HTERT RPE-1 (cell line): Measurements from ENCODE around the gene CCR2.
"Not testable (repeated sequence)": the region's sequence is repeated elsewhere in the genome, so short reads cannot be mapped to it uniquely, and the experiment has no call there.

ENCODE experiments used
- in situ Hi-C: fragments of 300-500 bp; cut with MboI; formaldehyde crosslinking; loops from 4 replicates; pipeline ENCODE4 v1.14.3; 2020; ENCODE audit warnings: low sequenced_read_pairs

Gene CCR2

GRCh38 chr3:46353647-46354410, at the start of gene CCR2:
TSS of gene CCR2 (plus strand) at chr3:46354111. CDS start at chr3:46357528, 3,417 bp downstream.
- in situ Hi-C loops = no loop called here

GRCh38 chr3:46304739-46305138, 49.2 kb upstream of the CCR2 start:
- in situ Hi-C loops = no loop called here

GRCh38 chr3:46312991-46313390, 40.9 kb upstream of the CCR2 start:
- in situ Hi-C loops = no loop called here

- in situ Hi-C loops = no loop called here
These were observed 39.4 kb upstream of the CCR2 start for GRCh38 chr3:46314517-46314916.

- in situ Hi-C loops = no loop called here
These were observed 37.7 kb upstream of the CCR2 start for GRCh38 chr3:46316206-46316605.

- in situ Hi-C loops = no loop called here
These were observed 35.5 kb upstream of the CCR2 start for GRCh38 chr3:46318207-46318927.

GRCh38 chr3:46321461-46322104, 32.3 kb upstream of the CCR2 start:
- in situ Hi-C loops = no loop called here

GRCh38 chr3:46324036-46324435, 29.9 kb upstream of the CCR2 start:
- in situ Hi-C loops = no loop called here

- in situ Hi-C loops = no loop called here
These were observed 28.1 kb upstream of the CCR2 start for GRCh38 chr3:46325645-46326300.

- in situ Hi-C loops = not testable (repeated sequence)
These were observed 23.2 kb upstream of the CCR2 start for GRCh38 chr3:46330676-46331075.

- in situ Hi-C loops = no loop called here
These were observed 19.0 kb upstream of the CCR2 start for GRCh38 chr3:46334741-46335478.

- in situ Hi-C loops = no loop called here
These were observed 18.4 kb upstream of the CCR2 start for GRCh38 chr3:46335541-46335940.

GRCh38 chr3:46337911-46338310, 16.0 kb upstream of the CCR2 start:
- in situ Hi-C loops = no loop called here

GRCh38 chr3:46338840-46339239, 15.1 kb upstream of the CCR2 start:
- in situ Hi-C loops = no loop called here

- in situ Hi-C loops = no loop called here
These were observed 9.4 kb upstream of the CCR2 start for GRCh38 chr3:46344476-46344875.

GRCh38 chr3:46348823-46349482, 5.0 kb upstream of the CCR2 start:
- in situ Hi-C loops = no loop called here

GRCh38 chr3:46349484-46350261, 4.2 kb upstream of the CCR2 start:
- in situ Hi-C loops = no loop called here

GRCh38 chr3:46350262-46350565, 3.7 kb upstream of the CCR2 start:
- in situ Hi-C loops = no loop called here

- in situ Hi-C loops = no loop called here
These were observed 2.3 kb upstream of the CCR2 start for GRCh38 chr3:46351646-46352045.

- in situ Hi-C loops = no loop called here
These were observed 821 bp upstream of the CCR2 start for GRCh38 chr3:46353090-46353489.
